Transverse colon (tissue), 4 donors: ENCODE results near the gene SCARB2. TPM values are rescaled to one million over a fixed set of nuclear protein-coding genes. Genes with fewer than 3 reads are reported as not detected.

ENCODE experiments used
- DNase-seq: peaks from one replicate; pipeline ENCODE4 v3.0.0-alpha.2; 2019
- H3K27ac ChIP-seq, 4 donors: fragments of 200-600 bp; sonication (generic); 2 replicates each; pipeline ENCODE4 v1.5.1; 2016 to 2018; ENCODE audit warnings: inconsistent platforms in 4 of 4
- H3K27me3 ChIP-seq: fragments of 200-600 bp; sonication (generic); 2 replicates; pipeline ENCODE4 v1.5.1; 2017; ENCODE audit warnings: inconsistent platforms
- H3K36me3 ChIP-seq, 4 donors: fragments of 200-600 bp; sonication (generic); 2 replicates each; pipeline ENCODE4 v1.5.1; 2017 to 2019; ENCODE audit warnings: inconsistent platforms in 4 of 4
- H3K4me1 ChIP-seq, 4 donors: fragments of 200-600 bp; sonication (generic); 2 replicates each; pipeline ENCODE4 v1.5.1; 2017 to 2020; ENCODE audit warnings: inconsistent platforms in 4 of 4
- H3K4me3 ChIP-seq, 4 donors: fragments of 200-600 bp; sonication (generic); 1 replicate in 1 of 4; 2 replicates in 3 of 4; pipeline versions ENCODE4 v1.5.1 to v1.6.1; 2017 to 2019; ENCODE audit warnings: inconsistent platforms in 4 of 4
- H3K9me3 ChIP-seq, 2 donors: fragments of 200-600 bp; sonication (generic); 2 replicates each; pipeline ENCODE4 v1.5.1; 2017 to 2019; ENCODE audit warnings: inconsistent platforms in 2 of 2
- CTCF ChIP-seq, 5 experiments: fragments of 200-600 bp in 3 of 5; fragments of 450-650 bp in 2 of 5; sonication (generic) in 3 of 5; IDR thresholded peaks; 1 replicate in 2 of 5; 2 replicates in 3 of 5; pipeline ENCODE4 v1.5.1; 2016 to 2017; ENCODE audit warnings: antibody characterized with exemption in 5 of 5, inconsistent platforms in 3 of 5, mild to moderate bottlenecking in 2 of 5, moderate library complexity in 1 of 5
- EP300 ChIP-seq: sonication (generic); formaldehyde crosslinking; IDR thresholded peaks from one replicate; pipeline ENCODE4 v1.6.1; 2017; ENCODE audit warnings: antibody characterized with exemption, low read depth
- POLR2A ChIP-seq: fragments of 450-650 bp; IDR thresholded peaks from one replicate; pipeline ENCODE4 v1.6.1; 2016; ENCODE audit warnings: antibody characterized with exemption, mild to moderate bottlenecking, moderate library complexity
- POLR2AphosphoS5 ChIP-seq, 3 donors: sonication (generic); formaldehyde crosslinking; IDR thresholded peaks; one replicate each; pipeline ENCODE4 v1.6.1; 2016; ENCODE audit warnings: antibody characterized with exemption in 3 of 3
- WGBS, 2 donors: methylation state at CpG; one replicate each; pipeline ENCODE4 v1.1.5; 2018; ENCODE audit warnings: low coverage in 1 of 2; 5-methylcytosine and 5-hydroxymethylcytosine counted together
- in situ Hi-C, 4 donors: fragments of 200-750 bp; cut with MboI; loops; one replicate each; pipeline versions ENCODE4 v1.15.0 to v1.15.1; 2017; ENCODE audit warnings: low sequenced_read_pairs in 3 of 4, low pct_ligation_motif_present in 1 of 4, low pct_unique_long_range_greater_than_20kb in 1 of 4
- intact Hi-C: fragments of 100-400 bp; cut with DNase I; formaldehyde crosslinking; loops from one replicate; pipeline ENCODE4 v1.15.1; 2023; ENCODE audit warnings: low total_unique reads
- total RNA-seq, 4 donors: library from RNA; depleted of rRNA; stranded (reverse); fragments of >200 nt; gene quantifications; one replicate each; pipeline ENCODE4 v1.1.0, GENCODE V29; 2016

The SCARB2 gene
- total RNA-seq, 4 donors from 2014 or later: 139 to 210 (median 194) TPM

DNA sequence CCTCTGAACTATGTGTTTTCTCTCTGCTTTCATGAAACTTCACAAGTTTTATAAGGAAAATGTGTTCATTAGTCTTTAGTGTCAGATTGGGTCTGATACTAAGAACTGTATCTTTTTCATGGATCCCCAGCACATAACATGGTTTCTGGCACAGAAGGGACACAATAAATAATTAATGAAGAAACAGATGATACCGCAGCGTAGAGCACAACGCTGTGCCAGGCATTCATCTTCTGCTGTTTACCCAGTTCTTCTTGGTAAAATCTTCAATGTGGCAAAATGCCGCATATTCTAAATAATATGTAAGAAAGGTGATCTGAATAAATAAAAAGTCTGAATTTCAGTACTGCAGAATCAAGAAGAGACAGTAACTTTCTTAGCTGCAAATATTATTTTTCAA, 12.3 kb downstream of the SCARB2 start:
- 93% methylated on average over 4 of the region's 4 CpGs for WGBS, 2 donors
- peaks cover 63 to 98% (median 64%) of the 10 kb centered on the region in 4 donors for H3K4me1 ChIP-seq
- in situ Hi-C loops: no loop called here

GRCh38 chr4:76200771-76201231, 12.8 kb downstream of the SCARB2 start:
- Histone ChIP-seq H3K27ac (peak overlapping the region; percentile 79 to 92 (median 88)), H3K4me3 (no peak overlapping the region), H3K9me3 (no peaks in the 10 kb centered on the region), H3K27me3 (no peaks in the 10 kb centered on the region), H3K4me1 (peaks cover 65 to 98% (median 68%) of the 10 kb centered on the region in 4 donors), H3K36me3 (no peaks in the 10 kb centered on the region)
- in situ Hi-C loops: no loop called here
- WGBS, 2 donors: 20 to 78% methylated on average over 1 to 4 of the region's 4 CpGs
- DNase-seq: peak; percentile 69
- intact Hi-C loops: no loop called here
- TF ChIP-seq POLR2AphosphoS5 (IDR thresholded peaks at IDR 0.05) (peak in 2 of 3 donors; percentile 63 to 74), EP300 (peak; percentile 63), CTCF (IDR thresholded peaks at IDR 0.05) (no peak), POLR2A (peak; percentile 15)

More for the DNA sequence above, 12.3 kb downstream of the SCARB2 start:
- DNase-seq: no peak
- no peaks in the 10 kb centered on the region for H3K9me3 ChIP-seq
- no peaks in the 10 kb centered on the region for H3K27me3 ChIP-seq
- intact Hi-C loops: no loop called here
- TF ChIP-seq POLR2A (no peak), EP300 (no peak), CTCF (IDR thresholded peaks at IDR 0.05) (no peak), POLR2AphosphoS5 (IDR thresholded peaks at IDR 0.05) (no peak)
- peak overlapping the region; percentile 79 to 92 (median 88) for H3K27ac ChIP-seq
- H3K36me3 ChIP-seq: no peaks in the 10 kb centered on the region
- no peak overlapping the region for H3K4me3 ChIP-seq

DNA sequence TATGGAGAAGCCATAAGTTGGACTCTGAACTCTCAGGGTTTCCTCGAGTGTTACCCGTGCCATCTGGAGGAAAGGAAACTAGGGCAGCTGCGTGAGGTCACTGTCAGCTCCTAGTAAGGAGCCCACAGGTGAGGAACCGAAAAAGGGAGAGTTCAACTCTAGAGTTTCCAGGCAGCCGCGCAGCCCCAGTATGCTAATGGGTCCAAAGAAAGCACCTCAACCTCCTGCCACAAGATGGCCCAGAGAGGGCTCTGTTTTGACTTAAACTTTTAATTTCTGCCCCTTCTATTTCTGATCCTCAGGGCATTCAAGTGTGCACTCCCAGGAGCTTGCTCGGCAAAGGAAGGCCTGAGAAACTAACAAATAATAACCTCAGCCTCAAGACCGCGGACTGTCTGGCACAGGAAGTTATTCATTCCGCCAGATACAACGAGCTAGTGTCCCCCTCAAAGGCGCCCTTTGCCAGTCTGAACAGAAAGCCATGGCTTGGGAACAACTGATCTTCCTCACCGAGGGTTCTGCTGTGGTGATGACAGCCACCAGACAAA, 13.9 kb downstream of the SCARB2 start:
- no peaks in the 10 kb centered on the region for H3K9me3 ChIP-seq
- H3K27ac ChIP-seq: peak overlapping the region; percentile 79 to 92 (median 88)
- H3K27me3 ChIP-seq: no peaks in the 10 kb centered on the region
- TF ChIP-seq POLR2A: no peak
- TF ChIP-seq POLR2AphosphoS5 (IDR thresholded peaks at IDR 0.05): peak in 2 of 3 donors; percentile 43 to 57
- TF ChIP-seq CTCF (IDR thresholded peaks at IDR 0.05): no peak
- DNase-seq: peak; percentile 81
- H3K36me3 ChIP-seq: peaks cover 0 to 5% (median under 1%) of the 10 kb centered on the region in 4 donors
- intact Hi-C loops (no loop called here), in situ Hi-C loops (loop anchor here in 2 of 4 donors (25.0 kb wide), 2 partner anchors 163 to 313 kb away; no protein-coding TSS in a partner anchor)
- H3K4me1 ChIP-seq: peaks cover 66 to 97% (median 72%) of the 10 kb centered on the region in 4 donors
- WGBS, 2 donors: 27 to 47% methylated on average over 2 to 13 of the region's 13 CpGs
- peak overlapping the region in 1 of 4 donors; percentile 7 for H3K4me3 ChIP-seq

- 7 to 11% methylated on average over 3 to 4 of the region's 4 CpGs for WGBS, 2 donors
- peak; percentile 85 for DNase-seq
- peak overlapping the region; percentile 79 to 92 (median 88) for H3K27ac ChIP-seq
- in situ Hi-C loops (loop anchor here in 2 of 4 donors (25.0 kb wide), 2 partner anchors 164 to 314 kb away; no protein-coding TSS in a partner anchor), intact Hi-C loops (no loop called here)
- no peaks in the 10 kb centered on the region for H3K27me3 ChIP-seq
- H3K4me3 ChIP-seq: peak overlapping the region in 1 of 4 donors; percentile 20
- peaks cover 0 to 11% (median 2%) of the 10 kb centered on the region in 4 donors for H3K36me3 ChIP-seq
- TF ChIP-seq POLR2AphosphoS5 (IDR thresholded peaks at IDR 0.05): peak in 1 of 3 donors; percentile 49
- TF ChIP-seq CTCF (IDR thresholded peaks at IDR 0.05): no peak
- no peak for TF ChIP-seq POLR2A
- TF ChIP-seq EP300: peak; percentile 18
- peaks cover 64 to 95% (median 73%) of the 10 kb centered on the region in 4 donors for H3K4me1 ChIP-seq
- no peaks in the 10 kb centered on the region for H3K9me3 ChIP-seq
Measured at GRCh38 chr4:76198411-76199237, 15.0 kb downstream of the SCARB2 start.
